GM19468 (cell line): ENCODE data around the gene NUBP2.

Experiments
- ATAC-seq: cut with Tn5 transposase; IDR thresholded peaks from one replicate; pipeline ENCODE4 v1.9.1; 2021; ENCODE audit warnings: mild to moderate bottlenecking, moderate library complexity, moderate number of reproducible peaks; ENCODE audit not compliant: unreplicated experiment; ENCODE audit errors: extremely low read depth

The NUBP2 gene

GRCh38 chr16:1780677-1781072, 2.1 kb upstream of the NUBP2 start:
- no peak for ATAC-seq

GRCh38 chr16:1781254-1781653, 1.5 kb upstream of the NUBP2 start:
- ATAC-seq, result no peak

GRCh38 chr16:1781758-1782407, 877 bp upstream of the NUBP2 start:
- no peak for ATAC-seq

- ATAC-seq, result no peak
Observed at GRCh38 chr16:1784977-1785845, 2.5 kb downstream of the NUBP2 start.

GRCh38 chr16:1785846-1786170, 3.0 kb downstream of the NUBP2 start:
- ATAC-seq, result no peak

GRCh38 chr16:1786242-1787055, 3.7 kb downstream of the NUBP2 start:
- no peak for ATAC-seq

- no peak for ATAC-seq
Observed at GRCh38 chr16:1787056-1787321, 4.2 kb downstream of the NUBP2 start.

- no peak for ATAC-seq
Observed at GRCh38 chr16:1787322-1788094, 4.7 kb downstream of the NUBP2 start.

- no peak for ATAC-seq
Observed at GRCh38 chr16:1788095-1788707, 5.4 kb downstream of the NUBP2 start.

- ATAC-seq, result no peak
Observed at GRCh38 chr16:1788708-1789100, 5.9 kb downstream of the NUBP2 start.

- no peak for ATAC-seq
Observed at GRCh38 chr16:1789643-1790045, 6.9 kb downstream of the NUBP2 start.

- ATAC-seq, result no peak
Observed at GRCh38 chr16:1790261-1790610, 7.5 kb downstream of the NUBP2 start.

- no peak for ATAC-seq
Observed at GRCh38 chr16:1790611-1791255, 8.0 kb downstream of the NUBP2 start.

- ATAC-seq, result no peak
Observed at GRCh38 chr16:1791256-1791942, 8.6 kb downstream of the NUBP2 start.

GRCh38 chr16:1791943-1792812, 9.4 kb downstream of the NUBP2 start:
- ATAC-seq, result no peak

- no peak for ATAC-seq
Observed at GRCh38 chr16:1792836-1793577, 10.2 kb downstream of the NUBP2 start.

- ATAC-seq, result no peak
Observed at GRCh38 chr16:1793578-1794220, 10.9 kb downstream of the NUBP2 start, which contains the start of gene IGFALS. Gene IGFALS (minus strand): TSS chr16:1793705. CDS start chr16:1793652, 53 bp downstream.
